Fibroblast of peridontal ligament (primary cell): ENCODE data around the gene KLHDC4.

ENCODE experiments used
- DNase-seq: peaks from one replicate; pipeline ENCODE4 v3.0.0-alpha.2; 2010; ENCODE audit errors: extremely low read depth

KLHDC4 gene

GRCh38 chr16:87698676-87699199 lies 67.0 kb downstream of the KLHDC4 start:
- no peak for DNase-seq

GRCh38 chr16:87698241-87698640 lies 67.5 kb downstream of the KLHDC4 start:
- no peak for DNase-seq

- DNase-seq: no peak
Observed at GRCh38 chr16:87697792-87698191, 68.0 kb downstream of the KLHDC4 start.

- DNase-seq: no peak
Observed at GRCh38 chr16:87697256-87697655, 68.5 kb downstream of the KLHDC4 start.

- DNase-seq: no peak
Observed at GRCh38 chr16:87696726-87697125, 69.1 kb downstream of the KLHDC4 start.

GRCh38 chr16:87695534-87695933 lies 70.3 kb downstream of the KLHDC4 start:
- no peak for DNase-seq

GRCh38 chr16:87694441-87695125 lies 71.2 kb downstream of the KLHDC4 start:
- DNase-seq: no peak

GRCh38 chr16:87693827-87694226 lies 72.0 kb downstream of the KLHDC4 start:
- no peak for DNase-seq

- no peak for DNase-seq
Observed at GRCh38 chr16:87692756-87693155, 73.0 kb downstream of the KLHDC4 start.

- no peak for DNase-seq
Observed at GRCh38 chr16:87692176-87692575, 73.6 kb downstream of the KLHDC4 start.

- DNase-seq: no peak
Observed at GRCh38 chr16:87691686-87692079, 74.1 kb downstream of the KLHDC4 start.

- DNase-seq: no peak
Observed at GRCh38 chr16:87690911-87691685, 74.7 kb downstream of the KLHDC4 start.

GRCh38 chr16:87689956-87690465 lies 75.8 kb downstream of the KLHDC4 start:
- DNase-seq: no peak

- no peak for DNase-seq
Observed at GRCh38 chr16:87688876-87689815, 76.6 kb downstream of the KLHDC4 start.

- no peak for DNase-seq
Observed at GRCh38 chr16:87687998-87688529, 77.7 kb downstream of the KLHDC4 start.

GRCh38 chr16:87687126-87687910 lies 78.5 kb downstream of the KLHDC4 start:
- DNase-seq: no peak

GRCh38 chr16:87686697-87687096 lies 79.1 kb downstream of the KLHDC4 start:
- no peak for DNase-seq

GRCh38 chr16:87685766-87686165 lies 80.0 kb downstream of the KLHDC4 start:
- DNase-seq: no peak

- no peak for DNase-seq
Observed at GRCh38 chr16:87685405-87685755, 80.4 kb downstream of the KLHDC4 start.

- no peak for DNase-seq
Observed at GRCh38 chr16:87684711-87685404, 80.9 kb downstream of the KLHDC4 start.
